Fibroblast of lung (primary cell): ENCODE measurements around the gene FOXP2.

Source experiments
- CTCF ChIP-seq, 2 donors: IDR thresholded peaks in 1 of 2; conservative IDR thresholded peaks in 1 of 2; 1 replicate in 1 of 2; 2 replicates in 1 of 2; pipeline ENCODE4 v1.5.1; 2011 to 2012; ENCODE audit warnings: low read length in 2 of 2, control low read depth in 1 of 2, inconsistent platforms in 1 of 2, low read depth in 1 of 2, mild to moderate bottlenecking in 1 of 2
- EZH2 ChIP-seq: IDR thresholded peaks from 2 replicates; pipeline ENCODE4 v1.5.1; 2012; ENCODE audit warnings: low read length, control low read depth, mild to moderate bottlenecking; ENCODE audit errors: missing control alignments

- TF ChIP-seq CTCF (conservative IDR thresholded peaks at IDR 0.05 in 1 of 2, IDR thresholded peaks at IDR 0.05 in 1 of 2; ENCODE audit: low read depth in 1 of 2, low read length in 2 of 2) (no peak), EZH2 (no peak)
These were observed 42.0 kb upstream of the FOXP2 start for GRCh38 chr7:114372619-114373018.
